ENCODE data around the gene ENAH. TPM values are rescaled to one million over a fixed set of nuclear protein-coding genes. Genes with fewer than 3 reads are reported as not detected.
"Not testable (repeated sequence)": the region's sequence is repeated elsewhere in the genome, so short reads cannot be mapped to it uniquely, and the experiment has no call there.

Gene ENAH
- polyA plus RNA-seq, 3 donors from 2014 or later: 0.24 TPM; not detected in 2

DNA sequence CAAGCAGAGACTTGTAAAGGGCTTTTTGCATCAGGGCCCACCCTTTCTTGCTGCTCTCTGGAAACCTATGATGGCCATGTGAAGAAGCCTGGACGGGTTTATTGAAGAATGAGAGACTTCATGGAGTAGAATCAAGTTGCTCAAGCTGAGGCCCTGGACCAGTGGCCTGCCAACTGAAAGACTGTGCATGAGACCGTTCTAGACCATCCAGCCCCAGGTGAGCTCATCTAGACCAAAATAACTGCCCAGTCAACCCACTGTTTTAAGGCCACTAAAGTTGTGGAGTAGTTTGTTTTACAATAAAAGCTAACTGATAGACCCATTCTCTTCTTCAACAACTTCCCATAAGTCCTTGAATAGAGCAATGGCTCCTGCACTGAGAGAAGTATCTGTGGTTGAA, 11.8 kb upstream of the ENAH start:
- H3K27ac Mint-ChIP-seq: no peak overlapping the region
- H3K27me3 Mint-ChIP-seq (ENCODE audit: low read depth in 3 of 3): peaks cover 0 to 3% (median 0%) of the 10 kb centered on the region in 3 donors
- DNase-seq: no peak
- H3K9me3 Mint-ChIP-seq: no peaks in the 10 kb centered on the region
- no peaks in the 10 kb centered on the region for H3K4me1 Mint-ChIP-seq
- no peak overlapping the region for H3K4me3 Mint-ChIP-seq
- peaks cover 0 to 3% (median 0%) of the 10 kb centered on the region in 3 donors for H3K36me3 Mint-ChIP-seq

DNA sequence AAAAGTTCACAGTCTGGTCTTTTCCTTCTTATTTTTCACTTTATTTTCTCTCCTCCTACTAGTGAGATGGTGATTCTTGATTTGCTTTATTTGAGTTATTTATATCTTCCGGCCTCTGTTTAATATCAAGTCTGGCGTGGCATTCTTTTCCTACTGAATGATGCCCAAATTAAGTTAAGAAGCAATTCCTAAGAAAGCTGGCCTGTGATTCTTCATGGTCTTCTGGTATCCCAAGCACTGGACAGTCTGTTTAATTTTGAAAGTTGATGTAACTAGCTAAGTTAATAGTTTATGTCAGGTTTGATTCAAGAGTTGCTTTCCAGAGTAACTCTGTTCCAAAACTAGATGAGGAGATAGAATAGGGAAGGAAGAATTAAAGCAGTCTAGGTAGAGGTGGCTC, 9.2 kb upstream of the ENAH start:
- Mint-ChIP-seq H3K9me3 (no peaks in the 10 kb centered on the region), H3K4me1 (no peaks in the 10 kb centered on the region), H3K36me3 (peaks cover 0 to 3% (median 0%) of the 10 kb centered on the region in 3 donors), H3K27me3 (ENCODE audit: low read depth in 3 of 3) (peaks cover 0 to 2% (median 0%) of the 10 kb centered on the region in 3 donors), H3K4me3 (no peak overlapping the region), H3K27ac (no peak overlapping the region)
- DNase-seq: no peak

DNA sequence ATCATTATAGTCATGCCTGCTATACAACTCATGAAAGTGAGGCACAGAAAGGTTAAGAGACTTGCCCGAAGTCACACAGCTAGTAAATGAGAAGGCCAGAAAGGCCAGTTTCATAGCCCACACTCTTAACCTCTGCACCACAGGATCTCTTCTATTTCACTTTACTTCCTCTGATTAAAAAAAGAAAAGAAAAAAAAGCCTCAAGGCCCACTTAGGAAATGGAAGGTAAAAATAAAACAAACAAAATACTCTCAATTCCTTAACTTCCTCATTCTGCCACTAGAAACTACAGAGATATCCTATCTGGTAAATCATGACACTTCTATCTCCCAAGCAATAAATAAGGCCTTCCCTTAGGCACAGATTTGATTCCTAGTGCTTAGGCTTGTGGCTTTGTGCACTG, 7.6 kb upstream of the ENAH start:
- H3K4me3 Mint-ChIP-seq: no peak overlapping the region

DNA sequence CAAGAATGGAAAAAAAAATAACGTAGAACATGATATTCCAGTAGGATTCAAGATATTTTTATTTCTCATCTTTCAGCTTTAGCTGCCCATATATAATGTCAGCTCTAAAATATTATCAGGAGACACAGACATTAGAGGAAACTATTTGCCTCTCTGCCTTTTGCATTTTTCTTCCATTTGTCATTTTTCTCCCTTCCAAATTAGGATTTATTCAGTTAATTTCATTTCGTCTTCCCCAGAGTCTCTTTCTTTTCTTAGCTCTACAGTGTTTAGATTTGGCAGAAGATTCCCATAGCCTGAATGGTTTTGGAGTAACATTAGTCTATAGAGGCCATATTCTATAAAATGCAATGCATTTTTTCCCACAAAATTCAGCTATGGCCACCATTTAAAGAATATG, 5.1 kb upstream of the ENAH start:
- DNase-seq: no peak
- Mint-ChIP-seq H3K27ac (no peak overlapping the region), H3K27me3 (ENCODE audit: low read depth in 3 of 3) (peaks cover 3 to 9% (median 6%) of the 10 kb centered on the region in 3 donors), H3K4me1 (peaks cover 3 to 6% of the 10 kb centered on the region in 2 donors), H3K36me3 (no peaks in the 10 kb centered on the region), H3K4me3 (no peak overlapping the region), H3K9me3 (no peaks in the 10 kb centered on the region)

More for the DNA sequence above, 7.6 kb upstream of the ENAH start:
- Mint-ChIP-seq H3K4me1 (no peaks in the 10 kb centered on the region), H3K27me3 (ENCODE audit: low read depth in 3 of 3) (peaks cover 0 to 2% (median 0%) of the 10 kb centered on the region in 3 donors), H3K27ac (no peak overlapping the region), H3K36me3 (peaks cover 0 to 3% (median 0%) of the 10 kb centered on the region in 3 donors), H3K9me3 (no peaks in the 10 kb centered on the region)
- no peak for DNase-seq

DNA sequence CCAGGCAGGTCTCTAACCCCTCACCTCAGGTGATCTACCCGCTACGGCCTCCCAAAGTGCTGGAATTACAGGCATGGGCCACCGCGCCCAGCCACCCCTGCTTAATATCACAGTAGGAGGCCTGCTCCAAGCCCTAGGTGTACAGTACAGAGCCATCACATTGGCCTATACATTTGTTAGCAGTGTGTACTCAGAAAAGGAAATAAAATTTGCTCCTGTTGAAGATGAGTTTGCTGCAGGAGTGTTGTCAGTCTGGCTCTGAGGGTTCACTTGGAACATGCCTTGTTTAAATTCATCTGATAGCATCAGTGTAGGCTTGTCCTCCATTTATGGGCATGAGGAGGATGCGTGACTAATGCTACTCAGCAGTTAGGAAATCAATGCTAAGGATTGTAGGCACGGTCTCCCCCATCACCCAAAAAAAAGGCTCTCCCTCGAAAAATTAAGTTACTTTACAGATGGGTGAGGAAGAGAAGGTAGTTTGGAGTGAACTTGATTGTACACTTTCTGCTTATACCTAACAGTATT, 4.6 kb upstream of the ENAH start:
- no peaks in the 10 kb centered on the region for H3K36me3 Mint-ChIP-seq
- peaks cover 3 to 9% (median 6%) of the 10 kb centered on the region in 3 donors for H3K27me3 Mint-ChIP-seq (ENCODE audit: low read depth in 3 of 3)
- peaks cover 3 to 6% of the 10 kb centered on the region in 2 donors for H3K4me1 Mint-ChIP-seq
- no peaks in the 10 kb centered on the region for H3K9me3 Mint-ChIP-seq
- no peak overlapping the region for H3K4me3 Mint-ChIP-seq
- H3K27ac Mint-ChIP-seq: no peak overlapping the region
- DNase-seq: no peak

DNA sequence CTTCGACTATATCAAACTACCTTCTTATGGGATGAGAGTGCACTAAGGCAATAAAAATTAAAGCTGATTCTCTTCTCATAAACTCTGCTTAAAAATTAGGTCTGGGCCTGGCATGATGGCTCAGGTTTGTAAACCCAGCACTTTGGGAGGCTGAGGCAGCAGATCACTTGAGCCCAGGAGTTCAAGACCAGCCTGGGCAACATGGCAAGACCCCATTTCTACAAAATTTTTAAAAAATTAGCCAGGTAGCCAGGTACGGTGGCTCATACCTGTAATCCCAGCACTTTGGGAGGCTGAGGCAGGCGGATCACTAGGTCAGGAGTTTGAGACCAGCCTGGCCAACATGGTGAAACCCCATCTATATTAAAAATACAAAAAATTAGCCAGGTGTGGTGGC, 3.3 kb upstream of the ENAH start:
- not testable (repeated sequence) for H3K36me3 Mint-ChIP-seq, H3K27ac Mint-ChIP-seq, H3K9me3 Mint-ChIP-seq, DNase-seq, H3K4me3 Mint-ChIP-seq
- Mint-ChIP-seq H3K4me1 (peaks cover 12 to 15% of the 10 kb centered on the region in 2 donors), H3K27me3 (ENCODE audit: low read depth in 3 of 3) (peaks cover 14 to 15% (median 14%) of the 10 kb centered on the region in 3 donors)

DNA sequence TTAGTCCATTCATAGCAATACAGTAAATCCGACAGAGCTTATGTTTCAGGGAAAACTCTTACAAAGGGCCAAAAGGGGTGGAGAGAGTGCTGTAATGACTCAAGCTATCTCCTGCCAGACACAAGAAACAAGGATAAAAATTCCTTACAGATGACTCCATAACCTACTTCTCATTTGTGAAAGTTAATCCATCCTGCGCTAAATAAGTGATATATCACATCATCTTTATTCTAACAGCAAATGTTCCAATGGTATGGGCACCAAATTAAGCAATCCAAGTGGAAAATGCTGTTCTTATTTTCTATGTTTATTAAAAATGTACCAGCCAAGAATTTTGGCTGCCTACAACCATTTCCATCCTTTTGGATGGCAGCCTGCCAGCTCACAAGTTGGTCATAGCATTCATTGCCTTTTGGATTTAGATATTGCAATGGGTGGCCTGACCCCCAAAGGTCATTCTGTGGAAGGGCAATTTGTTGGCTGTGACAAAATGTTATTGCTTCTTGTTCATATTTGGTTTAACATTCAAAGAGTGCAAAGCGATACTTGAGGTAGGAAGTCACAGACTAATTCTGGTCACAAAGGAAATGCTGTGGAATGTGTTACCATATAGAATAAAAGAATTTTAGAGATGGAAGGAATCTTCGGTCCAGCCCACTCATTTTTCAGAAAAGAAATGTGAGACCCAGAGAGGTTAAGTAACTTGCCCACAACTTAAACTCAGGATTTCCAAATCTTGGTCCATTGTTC, 2.8 kb upstream of the ENAH start:
- Mint-ChIP-seq H3K9me3 (no peaks in the 10 kb centered on the region), H3K4me3 (no peak overlapping the region), H3K27me3 (ENCODE audit: low read depth in 3 of 3) (peaks cover 17 to 19% (median 18%) of the 10 kb centered on the region in 3 donors), H3K36me3 (no peaks in the 10 kb centered on the region), H3K4me1 (peaks cover 12 to 15% of the 10 kb centered on the region in 2 donors), H3K27ac (no peak overlapping the region)
- peak in 1 of 3 donors; percentile 2 for DNase-seq

DNA sequence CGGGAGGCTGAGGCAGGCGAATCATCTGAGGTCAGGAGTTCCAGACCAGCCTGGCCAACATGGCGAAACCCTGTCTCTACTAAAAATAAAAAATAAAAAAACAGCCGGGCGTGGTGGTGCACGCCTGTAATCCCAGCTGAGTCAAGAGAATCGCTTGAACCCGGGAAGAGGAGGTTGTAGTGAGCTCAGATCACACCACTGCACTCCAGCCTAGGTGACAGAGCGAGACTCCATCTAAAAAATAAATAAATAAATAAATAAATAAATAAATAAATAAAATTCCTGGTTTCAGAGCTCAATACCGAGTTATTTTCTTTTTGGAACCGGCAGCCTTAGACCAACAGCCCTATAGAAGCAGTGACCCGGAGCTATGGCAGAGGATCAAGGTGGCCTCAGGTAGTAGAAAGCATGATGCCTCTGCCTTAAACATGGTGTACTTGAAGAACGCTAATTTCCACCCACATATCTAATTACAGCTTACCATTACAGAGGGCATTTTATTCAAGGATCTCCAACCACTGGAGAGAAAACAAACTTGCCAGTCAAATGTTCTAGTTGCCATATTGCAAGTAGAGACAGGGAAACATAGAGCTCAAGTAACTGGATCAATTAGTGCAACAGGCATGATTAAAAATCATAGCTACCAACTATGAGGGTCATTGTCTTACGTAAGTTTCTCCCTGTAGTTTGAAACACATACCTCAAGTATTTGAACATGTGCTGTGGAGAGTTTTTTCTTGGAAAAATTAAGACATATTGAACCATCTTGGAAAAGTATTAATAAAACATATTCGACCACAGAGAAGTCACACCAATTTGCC, 2.0 kb upstream of the ENAH start:
- peaks cover 19 to 26% (median 20%) of the 10 kb centered on the region in 3 donors for H3K27me3 Mint-ChIP-seq (ENCODE audit: low read depth in 3 of 3)
- no peaks in the 10 kb centered on the region for H3K36me3 Mint-ChIP-seq
- no peak overlapping the region for H3K27ac Mint-ChIP-seq
- H3K4me1 Mint-ChIP-seq: peaks cover 12 to 15% of the 10 kb centered on the region in 2 donors
- H3K4me3 Mint-ChIP-seq: peak overlapping the region; percentile 45 to 82 (median 70)
- H3K9me3 Mint-ChIP-seq: no peaks in the 10 kb centered on the region
- DNase-seq: no peak

DNA sequence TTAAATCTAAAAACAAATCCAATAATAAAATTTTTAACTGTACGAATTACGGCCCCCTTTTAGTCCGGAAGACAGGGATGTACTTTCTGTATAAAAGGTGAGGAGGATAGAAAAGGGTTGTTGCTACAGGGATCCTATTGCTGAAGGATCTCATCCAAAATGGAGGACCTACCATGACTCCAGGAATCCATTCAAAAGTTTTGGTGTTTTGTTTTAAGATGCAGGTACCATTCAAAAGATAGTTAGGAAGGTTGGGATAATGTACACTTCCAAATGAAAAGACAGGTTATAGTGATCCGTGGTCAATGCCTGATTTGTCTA, 1.3 kb upstream of the ENAH start:
- no peak for DNase-seq
- no peaks in the 10 kb centered on the region for H3K9me3 Mint-ChIP-seq
- H3K4me1 Mint-ChIP-seq: peaks cover 12 to 15% of the 10 kb centered on the region in 2 donors
- H3K27ac Mint-ChIP-seq: no peak overlapping the region
- H3K4me3 Mint-ChIP-seq: peak overlapping the region; percentile 45 to 82 (median 70)
- H3K36me3 Mint-ChIP-seq: no peaks in the 10 kb centered on the region
- H3K27me3 Mint-ChIP-seq (ENCODE audit: low read depth in 3 of 3): peaks cover 19 to 29% (median 20%) of the 10 kb centered on the region in 3 donors

DNA sequence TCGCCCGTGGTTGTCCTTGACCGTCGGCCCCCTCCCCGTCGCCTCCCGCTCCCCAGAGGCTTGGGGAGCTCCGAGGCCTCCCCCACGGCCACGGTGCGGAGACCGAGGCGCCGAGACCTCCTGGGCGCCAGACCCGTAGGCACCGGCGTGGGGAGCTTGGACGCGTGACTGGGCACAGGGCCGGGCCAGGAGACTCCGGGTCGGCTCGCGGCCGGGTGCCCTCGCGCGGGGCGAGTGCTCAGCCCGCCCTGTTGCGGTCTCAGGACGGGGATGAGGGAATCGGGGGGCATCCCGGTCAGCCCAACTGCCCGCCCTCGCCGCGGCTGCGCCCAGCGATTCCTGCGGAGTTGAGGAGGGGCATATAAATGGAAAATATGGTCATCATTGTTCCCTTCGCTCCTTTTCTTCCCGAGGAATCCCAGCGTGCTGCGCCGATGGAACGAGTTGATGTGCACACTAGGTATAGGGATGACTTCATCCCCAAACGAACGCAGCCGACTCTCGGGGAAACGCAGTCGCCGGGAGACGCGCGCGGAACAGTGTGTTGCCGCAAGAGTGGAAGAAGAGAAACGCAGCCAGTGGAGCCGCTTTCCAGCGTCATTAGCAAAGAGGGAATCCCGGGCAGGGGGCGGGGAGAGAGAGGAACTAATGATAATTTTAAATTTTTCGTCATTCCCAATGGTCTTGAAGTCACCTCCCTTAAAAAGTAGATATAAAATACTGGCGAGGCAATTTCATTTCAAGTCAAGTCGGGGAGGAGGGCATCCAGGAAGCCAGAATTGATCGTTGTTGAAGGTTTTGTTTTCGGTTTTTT, 747 bp upstream of the ENAH start:
- DNase-seq: peak in 2 of 3 donors; percentile 4 to 6
- H3K27me3 Mint-ChIP-seq (ENCODE audit: low read depth in 3 of 3): peaks cover 19 to 31% (median 20%) of the 10 kb centered on the region in 3 donors
- H3K9me3 Mint-ChIP-seq: no peaks in the 10 kb centered on the region
- no peaks in the 10 kb centered on the region for H3K36me3 Mint-ChIP-seq
- H3K27ac Mint-ChIP-seq: no peak overlapping the region
- peaks cover 12 to 15% of the 10 kb centered on the region in 2 donors for H3K4me1 Mint-ChIP-seq
- H3K4me3 Mint-ChIP-seq: peak overlapping the region; percentile 45 to 82 (median 70)

DNA sequence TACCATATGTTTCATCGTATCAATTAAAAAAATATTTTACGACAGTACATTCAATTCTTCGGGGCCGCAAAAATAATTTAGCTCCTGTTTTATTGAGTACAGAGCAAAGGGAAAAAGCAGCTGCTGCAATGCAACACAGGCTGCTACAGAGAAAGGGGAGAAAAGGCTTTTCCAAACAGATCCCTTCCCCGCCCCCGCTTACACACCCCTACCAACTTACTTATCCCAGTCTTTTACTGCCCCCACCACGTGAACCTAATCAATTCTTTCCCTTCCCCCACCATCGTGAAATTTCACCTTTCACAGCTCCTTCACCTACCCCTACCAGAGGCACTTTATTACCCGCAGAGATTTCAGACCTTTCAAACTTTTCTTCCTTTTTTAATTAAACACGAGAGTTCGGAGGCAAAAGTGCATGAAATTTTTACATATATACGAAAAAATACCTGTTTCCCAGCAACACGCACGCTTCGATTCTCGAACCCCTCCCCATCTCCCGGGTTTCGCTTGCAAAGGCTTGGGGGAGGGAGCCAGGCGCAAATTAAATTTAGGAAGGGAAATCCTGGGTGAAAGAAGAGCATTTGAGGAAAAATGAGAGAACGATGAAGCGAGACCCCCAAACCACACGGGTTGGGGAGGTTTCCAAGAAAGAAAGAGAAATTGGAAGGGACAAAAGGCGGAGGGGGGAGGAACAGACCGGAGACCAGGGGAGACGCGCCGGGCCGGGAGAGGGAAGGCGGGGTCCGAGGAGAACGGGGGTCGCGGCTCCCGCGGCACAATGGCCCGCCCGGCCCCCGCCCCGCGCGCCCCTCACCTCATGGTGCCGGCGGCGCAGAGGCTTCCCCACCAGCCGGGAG, 823 bp downstream of the ENAH start:
- H3K4me1 Mint-ChIP-seq: peaks cover 12 to 15% of the 10 kb centered on the region in 2 donors
- H3K27me3 Mint-ChIP-seq (ENCODE audit: low read depth in 3 of 3): peaks cover 19 to 36% (median 20%) of the 10 kb centered on the region in 3 donors
- H3K36me3 Mint-ChIP-seq: no peaks in the 10 kb centered on the region
- peak overlapping the region; percentile 82 to 90 (median 84) for H3K4me3 Mint-ChIP-seq
- H3K9me3 Mint-ChIP-seq: no peaks in the 10 kb centered on the region
- no peak for DNase-seq
- H3K27ac Mint-ChIP-seq: no peak overlapping the region

DNA sequence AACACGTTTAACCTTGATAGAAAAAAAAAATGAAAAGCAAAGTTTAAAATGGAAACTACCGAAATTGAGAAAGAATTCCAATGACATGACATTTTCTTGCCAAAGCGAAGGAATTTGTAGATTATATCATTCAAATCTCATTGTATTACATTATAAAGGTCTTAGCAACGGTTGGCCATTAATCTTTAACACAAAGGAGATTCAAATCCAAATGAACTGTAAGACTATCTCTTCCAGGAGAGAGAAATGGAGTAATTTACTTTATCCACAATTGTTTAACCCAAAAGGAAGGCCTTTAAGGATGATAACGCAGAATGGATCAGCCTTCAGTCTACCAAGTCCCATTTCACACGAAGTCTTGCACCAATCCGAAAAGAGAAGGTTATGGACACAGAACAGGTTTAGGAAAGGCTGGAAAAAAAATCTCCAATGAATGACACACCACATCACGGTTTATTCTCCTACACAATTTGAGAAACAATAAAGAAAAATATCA, 1.5 kb downstream of the ENAH start:
- no peaks in the 10 kb centered on the region for H3K9me3 Mint-ChIP-seq
- no peak for DNase-seq
- H3K4me3 Mint-ChIP-seq: peak overlapping the region; percentile 82 to 90 (median 84)
- H3K4me1 Mint-ChIP-seq: peaks cover 12 to 15% of the 10 kb centered on the region in 2 donors
- H3K27me3 Mint-ChIP-seq (ENCODE audit: low read depth in 3 of 3): peaks cover 19 to 36% (median 20%) of the 10 kb centered on the region in 3 donors
- no peaks in the 10 kb centered on the region for H3K36me3 Mint-ChIP-seq
- no peak overlapping the region for H3K27ac Mint-ChIP-seq
